GOT3 (cell line): ENCODE results near the gene ZFP82.

Source experiments
- DNase-seq: peaks from one replicate; lab custom pipeline; 2025; ENCODE audit warnings: mixed read lengths; lab: John Stamatoyannopoulos, UW

The ZFP82 gene

DNA sequence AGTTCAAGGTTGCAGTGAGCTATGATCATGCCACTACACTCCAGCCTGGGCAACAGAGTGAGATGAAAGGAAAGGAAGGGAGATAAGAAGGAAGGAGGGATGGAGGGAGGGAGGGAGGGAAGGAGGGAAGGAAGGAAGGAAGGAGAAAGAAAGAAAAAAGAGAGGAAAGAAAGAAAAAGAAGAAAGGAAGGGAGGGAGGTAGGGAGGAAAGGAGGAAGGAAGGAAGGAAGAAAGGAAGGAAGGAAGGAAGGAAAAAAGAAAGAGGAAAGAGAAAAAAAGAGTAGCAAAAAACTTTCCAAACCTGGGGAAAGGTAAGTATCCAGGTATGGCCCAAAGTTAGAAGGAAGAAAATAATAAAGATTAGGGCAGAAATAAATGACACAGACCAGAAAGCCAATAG, 46.6 kb downstream of the ZFP82 start:
- DNase-seq = no peak

DNA sequence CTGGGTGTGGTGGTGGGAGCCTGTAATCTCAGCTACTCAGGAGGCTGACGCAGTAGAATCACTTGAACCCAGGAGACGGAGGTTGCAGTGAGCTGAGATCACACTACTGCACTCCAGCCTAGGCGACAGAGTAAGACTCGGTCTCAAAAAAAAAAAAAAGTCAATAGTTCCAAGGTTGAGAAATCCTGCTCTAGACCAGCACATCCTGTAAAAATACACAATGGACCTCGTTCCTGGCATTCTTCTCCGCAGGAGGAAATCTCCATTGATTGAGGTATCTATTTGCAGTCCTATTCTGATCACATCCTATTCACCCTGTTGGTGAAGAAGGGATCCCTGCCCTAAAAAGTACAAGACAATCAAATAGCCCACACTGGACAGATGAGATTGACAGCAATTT, 54.6 kb downstream of the ZFP82 start:
- DNase-seq = no peak
